UCSD-AML1 (cell line): ENCODE results near the gene CSRP2.

Experiments used
- DNase-seq: peaks from one replicate; lab custom pipeline; 2025; ENCODE audit not compliant: unreplicated experiment; lab: John Stamatoyannopoulos, UW

CSRP2 gene

GRCh38 chr12:76895796-76896195, 17.0 kb upstream of the CSRP2 start:
- no peak for DNase-seq

GRCh38 chr12:76891609-76892008, 12.8 kb upstream of the CSRP2 start:
- no peak for DNase-seq

- no peak for DNase-seq
Observed at GRCh38 chr12:76890151-76891143, 11.6 kb upstream of the CSRP2 start.

- DNase-seq = no peak
Observed at GRCh38 chr12:76888775-76889174, 10.0 kb upstream of the CSRP2 start.

- no peak for DNase-seq
Observed at GRCh38 chr12:76883811-76884210, 5.0 kb upstream of the CSRP2 start.

- no peak for DNase-seq
Observed at GRCh38 chr12:76883151-76883550, 4.3 kb upstream of the CSRP2 start.

GRCh38 chr12:76882367-76882766, 3.5 kb upstream of the CSRP2 start:
- DNase-seq = no peak

- DNase-seq = no peak
Observed at GRCh38 chr12:76881142-76881541, 2.3 kb upstream of the CSRP2 start.

- no peak for DNase-seq
Observed at GRCh38 chr12:76880519-76881023, 1.8 kb upstream of the CSRP2 start.

- DNase-seq = no peak
Observed at GRCh38 chr12:76879710-76880518, 1.1 kb upstream of the CSRP2 start.

GRCh38 chr12:76878099-76878898, 520 bp downstream of the CSRP2 start:
- no peak for DNase-seq

GRCh38 chr12:76876696-76877229, 2.1 kb downstream of the CSRP2 start:
- DNase-seq = no peak

GRCh38 chr12:76874491-76875190, 4.2 kb downstream of the CSRP2 start:
- no peak for DNase-seq

GRCh38 chr12:76874027-76874426, 4.8 kb downstream of the CSRP2 start:
- no peak for DNase-seq

- DNase-seq = no peak
Observed at GRCh38 chr12:76872415-76872814, 6.4 kb downstream of the CSRP2 start.

- no peak for DNase-seq
Observed at GRCh38 chr12:76871742-76872141, 7.1 kb downstream of the CSRP2 start.

GRCh38 chr12:76871082-76871481, 7.7 kb downstream of the CSRP2 start:
- DNase-seq = no peak

- no peak for DNase-seq
Observed at GRCh38 chr12:76866726-76867125, 12.1 kb downstream of the CSRP2 start.

GRCh38 chr12:76866151-76866567, 12.7 kb downstream of the CSRP2 start:
- DNase-seq = no peak

GRCh38 chr12:76864791-76865400, 13.9 kb downstream of the CSRP2 start:
- DNase-seq = no peak
